K562 (cell line): ENCODE results near the gene AUNIP. TPM values are rescaled to one million over a fixed set of nuclear protein-coding genes. Genes with fewer than 3 reads are reported as not detected.

ENCODE experiments used
- CEBPG ChIP-seq, 3 experiments: fragments of 200-800 bp in 1 of 3; sonication (Bioruptor generic) in 1 of 3; sonication (generic) in 1 of 3; formaldehyde crosslinking in 1 of 3; IDR thresholded peaks in 2 of 3; conservative IDR thresholded peaks in 1 of 3; 2 replicates each; pipeline versions ENCODE4 v1.6.1 to v1.8.0; 2016 to 2022; ENCODE audit warnings: missing compliant biosample characterization in 2 of 3, missing genetic modification characterization in 2 of 3, mild to moderate bottlenecking in 1 of 3, missing genetic modification reagents in 1 of 3
- E2F8 ChIP-seq: fragments of 450-650 bp; IDR thresholded peaks from 2 replicates; pipeline ENCODE4 v1.7.1; 2018; ENCODE audit warnings: mild to moderate bottlenecking, low read depth; ENCODE audit not compliant: partially characterized antibody
- ETV1 ChIP-seq: fragments of 450-650 bp; conservative IDR thresholded peaks from 2 replicates; pipeline ENCODE4 v1.6.1; 2016; ENCODE audit warnings: missing genetic modification characterization, control low read depth, low read depth, missing compliant biosample characterization
- GATAD2A ChIP-seq: fragments of 450-650 bp; IDR thresholded peaks from 2 replicates; pipeline ENCODE4 v1.6.1; 2017
- MAZ ChIP-seq, 2 experiments: fragments of 450-650 bp in 1 of 2; sonication (generic) in 1 of 2; formaldehyde crosslinking; IDR thresholded peaks in 1 of 2; conservative IDR thresholded peaks in 1 of 2; 2 replicates each; pipeline versions ENCODE4 v1.4.0 to v1.5.0; 2020; ENCODE audit warnings: mild to moderate bottlenecking in 1 of 2, missing genetic modification reagents in 1 of 2
- MED1 ChIP-seq: sonication (generic); formaldehyde crosslinking; IDR thresholded peaks from 2 replicates; pipeline ENCODE4 v1.8.1; 2023; ENCODE audit warnings: missing genetic modification reagents, borderline replicate concordance
- NR4A1 ChIP-seq, 2 experiments: fragments of 250-450 bp in 1 of 2; fragments of 450-650 bp in 1 of 2; sonication (Bioruptor Pico) in 1 of 2; IDR thresholded peaks; 2 replicates each; pipeline versions ENCODE4 v1.4.0 to v1.6.1; 2016 to 2020; ENCODE audit warnings: mild to moderate bottlenecking in 2 of 2, missing compliant biosample characterization in 1 of 2, missing genetic modification characterization in 1 of 2, moderate library complexity in 1 of 2
- PML ChIP-seq: IDR thresholded peaks from 2 replicates; pipeline ENCODE4 v1.6.1; 2012; ENCODE audit warnings: low read length, inconsistent platforms
- POLR2G ChIP-seq: fragments of 200-400 bp; formaldehyde crosslinking; IDR thresholded peaks from 2 replicates; pipeline ENCODE4 v1.6.1; 2017; ENCODE audit warnings: low read depth, mild to moderate bottlenecking, antibody characterized with exemption, low read length, moderate library complexity
- PRDM10 ChIP-seq: fragments of 450-650 bp; IDR thresholded peaks from 2 replicates; pipeline ENCODE4 v1.6.1; 2018; ENCODE audit not compliant: partially characterized antibody
- SNAPC5 ChIP-seq: fragments of 250-450 bp; sonication (Bioruptor Pico); IDR thresholded peaks from 2 replicates; pipeline ENCODE4 v1.8.0; 2021; ENCODE audit warnings: moderate library complexity, mild to moderate bottlenecking, inconsistent platforms
- THAP12 ChIP-seq: fragments of 250-450 bp; sonication (Bioruptor Pico); IDR thresholded peaks from 2 replicates; pipeline ENCODE4 v1.9.0; 2021; ENCODE audit warnings: mild to moderate bottlenecking, inconsistent platforms
- ZNF239 ChIP-seq: fragments of 250-450 bp; sonication (Bioruptor Pico); IDR thresholded peaks from 2 replicates; pipeline ENCODE4 v1.4.0; 2020; ENCODE audit warnings: mild to moderate bottlenecking
- polyA plus RNA-seq, 8 experiments: library from polyadenylated mRNA; depleted of rRNA in 4 of 8; stranded (reverse) in 5 of 8; unstranded in 3 of 8; fragments of >200 nt; fragmentation: Nextera tagmentation in 2 of 8; fragmentation: Illumina TruSeq in 1 of 8; extraction: Ambion mirVana in 2 of 8; extraction: Trizol in 1 of 8; gene quantifications; 2 replicates each; pipeline versions ENCODE4 v1.2.1 to v1.2.3, GENCODE V29; 2011 to 2014; ENCODE audit warnings: inconsistent platforms in 1 of 8, missing spikeins in 1 of 8
- total RNA-seq, 7 experiments: library from RNA; depleted of rRNA in 6 of 7; stranded (reverse); fragments of >200 nt in 6 of 7; fragmentation: Illumina TruSeq in 2 of 7; extraction: Trizol in 2 of 7; gene quantifications; 2 replicates each; pipeline versions ENCODE4 v1.2.1 to v1.2.3, GENCODE V29; 2011 to 2021; ENCODE audit warnings: low replicate concordance in 1 of 7

The AUNIP gene
- total and polyA plus RNA-seq, 9 of the 15 experiments (the other 6 are each of a cell fraction or from before 2014, with no cell fraction given), result 12.1 to 53.8 (median 47.1) TPM

GRCh38 chr1:25819491-25820246 lies 39.6 kb downstream of the AUNIP start, which contains the start of gene MTFR1L (continued):
- TF ChIP-seq POLR2G, result peak; percentile 94
- TF ChIP-seq MAZ (CRISPR knock-in tag; conservative IDR thresholded peaks at IDR 0.05 in 1 of 2, IDR thresholded peaks at IDR 0.05 in 1 of 2), result peak; percentile 89 to 91
- no peak for TF ChIP-seq MED1 (CRISPR knock-in tag)
- TF ChIP-seq GATAD2A, result no peak
- TF ChIP-seq PML, result peak; percentile 70; the same call in 1 of the 2 replicates
- peak; percentile 65; the same call in 1 of the 2 replicates for TF ChIP-seq NR4A1 (CRISPR knock-in tag; IDR thresholded peaks at IDR 0.05)
- TF ChIP-seq NR4A1 (tag; IDR thresholded peaks at IDR 0.05), result no peak
- TF ChIP-seq THAP12 (CRISPR knock-in tag), result peak; percentile 74; the same call in 1 of the 2 replicates
- peak; percentile 88 for TF ChIP-seq ETV1 (tag)
- TF ChIP-seq ZNF239 (CRISPR knock-in tag), result no peak; the same call in 1 of the 2 replicates
- no peak for TF ChIP-seq SNAPC5 (CRISPR knock-in tag)
- TF ChIP-seq PRDM10, result peak; percentile 71
- TF ChIP-seq E2F8, result peak; percentile 72
- TF ChIP-seq CEBPG (CRISPR knock-in tag; IDR thresholded peaks at IDR 0.05), result 0 out of 2 replicates have a peak, but pooled peaks have one; percentile 53
- TF ChIP-seq CEBPG (tag; conservative IDR thresholded peaks at IDR 0.05 in 1 of 2, IDR thresholded peaks at IDR 0.05 in 1 of 2), result no peak
